Left lung (tissue), 10 donors: ENCODE data around the gene PRRT3. TPM values are rescaled to one million over a fixed set of nuclear protein-coding genes. Genes with fewer than 3 reads are reported as not detected.

Experiments used
- ATAC-seq: fragments of 200-7000 bp; cut with Tn5 transposase; one replicate; pipeline ENCODE4 v1.9.1; 2020; ENCODE audit warnings: moderate library complexity
- DNase-seq, 4 donors: peaks; one replicate each; pipeline ENCODE4 v3.0.0-alpha.2; 2013 to 2020
- H3K27ac ChIP-seq, 2 donors: fragments of 200-600 bp; sonication (generic) in 1 of 2; one replicate each; pipeline versions ENCODE4 v1.5.0 to v1.8.0; 2020 to 2021
- H3K27me3 ChIP-seq, 2 donors: fragments of 200-600 bp; sonication (generic) in 1 of 2; one replicate each; pipeline versions ENCODE4 v1.5.0 to v1.8.0; 2020 to 2021
- H3K36me3 ChIP-seq, 2 donors: fragments of 200-600 bp; sonication (generic) in 1 of 2; one replicate each; pipeline versions ENCODE4 v1.5.0 to v1.8.0; 2020 to 2021
- H3K4me1 ChIP-seq, 2 donors: fragments of 200-600 bp; one replicate each; pipeline ENCODE4 v1.8.0; 2021
- H3K4me3 ChIP-seq, 2 donors: fragments of 200-600 bp; sonication (generic) in 1 of 2; one replicate each; pipeline versions ENCODE4 v1.5.0 to v1.8.0; 2020 to 2021; ENCODE audit warnings: mild to moderate bottlenecking in 1 of 2
- H3K9me3 ChIP-seq, 2 donors: fragments of 200-600 bp; sonication (generic) in 1 of 2; one replicate each; pipeline versions ENCODE4 v1.5.0 to v1.8.0; 2020 to 2021
- CTCF ChIP-seq, 2 donors: fragments of 200-600 bp; sonication (generic) in 1 of 2; IDR thresholded peaks; one replicate each; pipeline versions ENCODE4 v1.5.0 to v1.8.0; 2021; ENCODE audit warnings: antibody characterized with exemption in 2 of 2
- intact Hi-C, 2 donors: fragments of 100-400 bp; cut with DNase I; formaldehyde crosslinking; loops; one replicate each; pipeline versions ENCODE4 v1.11.2 to v1.14.2; 2022
- polyA plus RNA-seq, 6 donors: library from polyadenylated mRNA; unstranded; fragments of 120-200 nt; gene quantifications; one replicate each; pipeline ENCODE4 v1.2.1, GENCODE V29; 2013; ENCODE audit not compliant: insufficient read length in 6 of 6
- total RNA-seq, 2 donors: library from RNA; stranded (reverse); fragmentation: NEBNext Ultra II Directional; extraction: Animal tissue kit (Norgen Biotek cat#: 25700); gene quantifications; one replicate each; pipeline ENCODE4 v1.2.1, GENCODE V29; 2021
- donor health status: DM: no; HTN: yes; CAD: no.
- donor health status: DM: no; HTN: no; CAD: no.

The PRRT3 gene
- total and polyA plus RNA-seq, 8 donors, result 1.8 to 4.6 (median 4.2) TPM

GRCh38 chr3:9938966-9939365 is 13.2 kb downstream of the PRRT3 start:
- H3K9me3 ChIP-seq, result no peaks in the 10 kb centered on the region
- no peak overlapping the region for H3K4me3 ChIP-seq
- peaks cover 0 to 50% of the 10 kb centered on the region in 2 donors for H3K36me3 ChIP-seq
- intact Hi-C loops, result no loop called here
- no peak for DNase-seq
- peaks cover 8 to 26% of the 10 kb centered on the region in 2 donors for H3K4me1 ChIP-seq
- no peak overlapping the region for H3K27ac ChIP-seq
- no peak for ATAC-seq
- TF ChIP-seq CTCF (IDR thresholded peaks at IDR 0.05), result no peak
- H3K27me3 ChIP-seq, result no peaks in the 10 kb centered on the region

GRCh38 chr3:9937486-9938238 is 14.5 kb downstream of the PRRT3 start:
- no peak for DNase-seq
- no peak for ATAC-seq
- Histone ChIP-seq H3K36me3 (peaks cover 0 to 39% of the 10 kb centered on the region in 2 donors), H3K9me3 (no peaks in the 10 kb centered on the region), H3K4me3 (no peak overlapping the region), H3K4me1 (peaks cover 8 to 29% of the 10 kb centered on the region in 2 donors), H3K27me3 (no peaks in the 10 kb centered on the region), H3K27ac (no peak overlapping the region)
- no peak for TF ChIP-seq CTCF (IDR thresholded peaks at IDR 0.05)
- intact Hi-C loops, result no loop called here

GRCh38 chr3:9935966-9936510 is 16.2 kb downstream of the PRRT3 start:
- H3K4me3 ChIP-seq, result no peak overlapping the region
- H3K27ac ChIP-seq, result no peak overlapping the region
- peaks cover 8 to 38% of the 10 kb centered on the region in 2 donors for H3K4me1 ChIP-seq
- H3K27me3 ChIP-seq, result no peaks in the 10 kb centered on the region
- ATAC-seq (no peak), DNase-seq (no peak)
- H3K9me3 ChIP-seq, result no peaks in the 10 kb centered on the region
- TF ChIP-seq CTCF (IDR thresholded peaks at IDR 0.05), result no peak
- intact Hi-C loops, result no loop called here
- peaks cover 0 to 26% of the 10 kb centered on the region in 2 donors for H3K36me3 ChIP-seq

GRCh38 chr3:9934993-9935392 is 17.2 kb downstream of the PRRT3 start:
- DNase-seq, result no peak
- Histone ChIP-seq H3K4me1 (peaks cover 8 to 38% of the 10 kb centered on the region in 2 donors), H3K27me3 (no peaks in the 10 kb centered on the region), H3K27ac (no peak overlapping the region), H3K9me3 (no peaks in the 10 kb centered on the region), H3K4me3 (peak overlapping the region in 1 of 2 donors; percentile 89), H3K36me3 (peaks cover 0 to 26% of the 10 kb centered on the region in 2 donors)
- no peak for ATAC-seq
- no peak for TF ChIP-seq CTCF (IDR thresholded peaks at IDR 0.05)
- intact Hi-C loops, result no loop called here

GRCh38 chr3:9934235-9934621 is 18.0 kb downstream of the PRRT3 start:
- H3K9me3 ChIP-seq, result no peaks in the 10 kb centered on the region
- DNase-seq (no peak), ATAC-seq (peak; percentile 0)
- H3K27me3 ChIP-seq, result no peaks in the 10 kb centered on the region
- intact Hi-C loops, result no loop called here
- H3K36me3 ChIP-seq, result peaks cover 0 to 26% of the 10 kb centered on the region in 2 donors
- peak overlapping the region; percentile 79 to 89 for H3K4me3 ChIP-seq
- H3K27ac ChIP-seq, result peak overlapping the region; percentile 87 to 88
- no peak for TF ChIP-seq CTCF (IDR thresholded peaks at IDR 0.05)
- H3K4me1 ChIP-seq, result peaks cover 8 to 38% of the 10 kb centered on the region in 2 donors
